ENCODE results near the gene MYL10.

The MYL10 gene

DNA sequence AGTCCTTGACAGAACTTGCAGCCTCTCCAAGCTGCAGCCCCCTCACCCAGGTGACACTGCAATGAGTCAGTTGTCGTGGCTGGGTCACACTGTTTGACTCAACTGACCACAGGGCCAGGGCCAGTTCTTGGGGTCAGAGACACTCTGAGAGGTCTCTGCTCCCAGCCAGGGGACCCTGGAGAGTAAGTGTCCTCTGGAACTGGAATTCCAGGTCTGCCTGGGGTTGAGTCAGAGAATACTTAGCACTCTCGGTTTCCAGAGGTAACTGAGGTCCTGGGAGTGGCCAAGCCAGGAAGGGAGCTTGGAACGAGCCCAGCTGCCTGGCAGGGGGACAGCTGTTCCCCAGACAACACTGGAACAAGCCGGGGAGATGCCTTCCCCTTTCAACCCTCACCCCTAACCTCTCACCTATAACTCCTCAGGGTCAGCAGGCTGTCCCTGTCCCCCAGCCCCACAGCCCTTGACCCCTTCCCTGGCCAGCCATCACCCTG, 2.2 kb upstream of the MYL10 start:
- DNase-seq, result peak; percentile 42
- Histone ChIP-seq H3K4ac (ENCODE audit: low read depth, low read length) (peak overlapping the region; percentile 46), H3K79me1 (ENCODE audit: low read length) (no peaks in the 10 kb centered on the region), H3K4me2 (ENCODE audit: low read length) (no peak overlapping the region), H3K4me1 (ENCODE audit: control insufficient read depth, low read depth, low read length) (no peaks in the 10 kb centered on the region), H3K36me3 (ENCODE audit: control insufficient read depth, insufficient read depth, low read length) (no peaks in the 10 kb centered on the region), H2BK120ac (ENCODE audit: low read depth, low read length) (no peak overlapping the region), H4K5ac (ENCODE audit: low read length) (no peak overlapping the region), H4K8ac (ENCODE audit: low read depth, low read length) (no peak overlapping the region), H2AK5ac (ENCODE audit: low read length) (no peak overlapping the region), H3K27ac (ENCODE audit: low read depth, low read length) (no peak overlapping the region), H3K27me3 (ENCODE audit: insufficient read depth, low read length, poor library complexity) (no peaks in the 10 kb centered on the region), H3K18ac (ENCODE audit: low read length) (no peak overlapping the region), H2BK5ac (ENCODE audit: low read length) (no peak overlapping the region), H3K4me3 (ENCODE audit: low read length) (no peak overlapping the region), H3K56ac (ENCODE audit: low read length) (no peak overlapping the region), H2BK15ac (replicated peaks; ENCODE audit: low read depth) (no peak overlapping the region), H3K23ac (ENCODE audit: low read length) (no peak overlapping the region), H3K79me2 (ENCODE audit: control insufficient read depth, insufficient read depth, low read length) (no peaks in the 10 kb centered on the region), H3K9ac (ENCODE audit: low read length) (no peak overlapping the region)
- WGBS (ENCODE audit: extremely low coverage, insufficient coverage, low lambda C conversion rate), result no CpG with 5 or more reads among the region's 4 CpGs

DNA sequence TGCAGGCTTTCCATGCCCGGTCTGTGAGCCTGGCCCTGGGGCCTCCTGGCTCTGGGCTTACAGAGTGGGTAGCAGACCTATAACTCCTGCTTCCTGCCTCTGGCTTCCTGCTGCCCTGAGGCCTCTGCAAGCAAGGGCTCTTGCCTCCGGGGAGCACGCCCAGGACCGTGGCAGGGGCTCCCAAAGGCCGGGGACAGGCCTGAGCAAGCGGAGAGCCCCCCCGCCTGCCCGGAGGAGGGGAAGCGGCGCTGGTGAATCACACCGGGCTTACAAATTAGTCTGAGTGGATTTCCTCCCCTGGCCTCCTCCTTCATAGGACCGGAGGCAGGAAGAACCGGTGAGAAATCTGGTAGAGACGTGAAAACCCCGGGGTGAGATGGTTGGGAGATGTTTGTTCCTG, 1.5 kb upstream of the MYL10 start:
- no peak overlapping the region for H2BK15ac ChIP-seq (replicated peaks; ENCODE audit: low read depth)
- no peak overlapping the region for H4K8ac ChIP-seq (ENCODE audit: low read depth, low read length)
- peak overlapping the region; percentile 94 for H3K23ac ChIP-seq (ENCODE audit: low read length)
- H3K4ac ChIP-seq (ENCODE audit: low read depth, low read length), result peak overlapping the region; percentile 26
- WGBS (ENCODE audit: extremely low coverage, insufficient coverage, low lambda C conversion rate), result no CpG with 5 or more reads among the region's 15 CpGs
- H3K27ac ChIP-seq (ENCODE audit: low read depth, low read length), result peak overlapping the region; percentile 16
- H3K27me3 ChIP-seq (ENCODE audit: insufficient read depth, low read length, poor library complexity), result no peaks in the 10 kb centered on the region
- no peak overlapping the region for H3K9ac ChIP-seq (ENCODE audit: low read length)
- peak overlapping the region; percentile 34 for H3K56ac ChIP-seq (ENCODE audit: low read length)
- DNase-seq, result peak; percentile 37
- H3K4me3 ChIP-seq (ENCODE audit: low read length), result no peak overlapping the region
- no peaks in the 10 kb centered on the region for H3K79me2 ChIP-seq (ENCODE audit: control insufficient read depth, insufficient read depth, low read length)
- no peak overlapping the region for H3K18ac ChIP-seq (ENCODE audit: low read length)
- no peaks in the 10 kb centered on the region for H3K36me3 ChIP-seq (ENCODE audit: control insufficient read depth, insufficient read depth, low read length)
- no peak overlapping the region for H2AK5ac ChIP-seq (ENCODE audit: low read length)
- H3K4me2 ChIP-seq (ENCODE audit: low read length), result no peak overlapping the region
- H3K4me1 ChIP-seq (ENCODE audit: control insufficient read depth, low read depth, low read length), result no peaks in the 10 kb centered on the region
- H2BK5ac ChIP-seq (ENCODE audit: low read length), result no peak overlapping the region
- no peaks in the 10 kb centered on the region for H3K79me1 ChIP-seq (ENCODE audit: low read length)
- H2BK120ac ChIP-seq (ENCODE audit: low read depth, low read length), result no peak overlapping the region
- H4K5ac ChIP-seq (ENCODE audit: low read length), result no peak overlapping the region

DNA sequence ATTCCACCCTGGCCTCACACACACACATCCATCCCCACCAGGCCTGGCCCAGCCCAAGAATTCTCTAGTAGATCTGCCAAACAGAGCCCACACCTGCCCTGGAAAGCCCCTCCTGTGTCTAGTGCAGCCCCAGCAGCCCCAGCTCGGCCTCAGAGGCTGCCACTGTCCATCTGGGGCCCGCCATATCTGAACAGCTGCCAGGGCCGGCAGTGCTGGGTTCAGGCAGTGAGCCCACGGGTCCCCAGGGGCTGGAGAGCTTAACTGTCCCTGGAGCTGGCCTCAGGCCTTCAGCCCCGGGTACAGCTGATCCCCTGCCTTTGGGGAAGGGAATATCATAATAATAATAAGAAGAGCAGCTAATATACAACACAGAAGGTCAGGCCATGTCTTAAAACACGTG, 574 bp downstream of the MYL10 start:
- Histone ChIP-seq H2BK15ac (replicated peaks; ENCODE audit: low read depth) (no peak overlapping the region), H3K79me2 (ENCODE audit: control insufficient read depth, insufficient read depth, low read length) (no peaks in the 10 kb centered on the region), H3K79me1 (ENCODE audit: low read length) (no peaks in the 10 kb centered on the region), H2BK120ac (ENCODE audit: low read depth, low read length) (no peak overlapping the region), H3K56ac (ENCODE audit: low read length) (no peak overlapping the region), H3K4me2 (ENCODE audit: low read length) (no peak overlapping the region), H3K18ac (ENCODE audit: low read length) (no peak overlapping the region), H4K8ac (ENCODE audit: low read depth, low read length) (no peak overlapping the region), H3K36me3 (ENCODE audit: control insufficient read depth, insufficient read depth, low read length) (no peaks in the 10 kb centered on the region), H3K4ac (ENCODE audit: low read depth, low read length) (no peak overlapping the region), H3K27me3 (ENCODE audit: insufficient read depth, low read length, poor library complexity) (no peaks in the 10 kb centered on the region), H3K9ac (ENCODE audit: low read length) (no peak overlapping the region), H2AK5ac (ENCODE audit: low read length) (no peak overlapping the region), H3K4me3 (ENCODE audit: low read length) (no peak overlapping the region), H2BK5ac (ENCODE audit: low read length) (no peak overlapping the region), H3K4me1 (ENCODE audit: control insufficient read depth, low read depth, low read length) (peaks cover 2% of the 10 kb centered on the region), H4K5ac (ENCODE audit: low read length) (no peak overlapping the region), H3K27ac (ENCODE audit: low read depth, low read length) (no peak overlapping the region), H3K23ac (ENCODE audit: low read length) (no peak overlapping the region)
- DNase-seq, result no peak
- no CpG with 5 or more reads among the region's 6 CpGs for WGBS (ENCODE audit: extremely low coverage, insufficient coverage, low lambda C conversion rate)

DNA sequence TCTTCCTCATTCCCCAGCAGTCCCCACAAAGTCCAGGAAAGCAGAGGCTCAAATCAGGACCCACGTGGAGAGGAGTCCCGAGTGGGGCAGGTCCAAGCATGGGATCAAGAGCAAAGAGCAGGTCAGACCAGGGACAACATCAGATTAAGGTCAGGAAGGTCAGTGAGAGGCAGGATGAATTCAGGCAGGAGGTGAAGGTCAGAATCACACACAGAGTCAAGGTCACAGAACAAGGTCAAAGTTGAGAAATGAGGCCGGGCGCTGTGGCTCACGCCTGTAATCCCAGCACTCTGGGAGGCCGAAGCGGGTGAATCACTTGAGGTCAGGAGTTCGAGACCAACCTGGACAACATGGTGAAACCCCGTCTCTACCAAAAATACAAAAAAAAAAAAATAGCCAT, 2.3 kb downstream of the MYL10 start:
- Histone ChIP-seq H2BK15ac (replicated peaks; ENCODE audit: low read depth) (no peak overlapping the region), H3K27me3 (ENCODE audit: insufficient read depth, low read length, poor library complexity) (no peaks in the 10 kb centered on the region), H3K4me3 (ENCODE audit: low read length) (no peak overlapping the region), H3K36me3 (ENCODE audit: control insufficient read depth, insufficient read depth, low read length) (no peaks in the 10 kb centered on the region), H3K4ac (ENCODE audit: low read depth, low read length) (no peak overlapping the region), H2BK120ac (ENCODE audit: low read depth, low read length) (no peak overlapping the region), H3K23ac (ENCODE audit: low read length) (no peak overlapping the region), H2AK5ac (ENCODE audit: low read length) (no peak overlapping the region), H3K9ac (ENCODE audit: low read length) (no peak overlapping the region), H3K4me2 (ENCODE audit: low read length) (no peak overlapping the region), H3K4me1 (ENCODE audit: control insufficient read depth, low read depth, low read length) (peaks cover 2% of the 10 kb centered on the region), H3K79me2 (ENCODE audit: control insufficient read depth, insufficient read depth, low read length) (no peaks in the 10 kb centered on the region), H2BK5ac (ENCODE audit: low read length) (no peak overlapping the region), H3K27ac (ENCODE audit: low read depth, low read length) (no peak overlapping the region), H3K56ac (ENCODE audit: low read length) (peak overlapping the region; percentile 53), H4K8ac (ENCODE audit: low read depth, low read length) (no peak overlapping the region), H3K18ac (ENCODE audit: low read length) (peak overlapping the region; percentile 43), H4K5ac (ENCODE audit: low read length) (no peak overlapping the region), H3K79me1 (ENCODE audit: low read length) (no peaks in the 10 kb centered on the region)
- WGBS (ENCODE audit: extremely low coverage, insufficient coverage, low lambda C conversion rate), result no CpG with 5 or more reads among the region's 9 CpGs
- no peak for DNase-seq

DNA sequence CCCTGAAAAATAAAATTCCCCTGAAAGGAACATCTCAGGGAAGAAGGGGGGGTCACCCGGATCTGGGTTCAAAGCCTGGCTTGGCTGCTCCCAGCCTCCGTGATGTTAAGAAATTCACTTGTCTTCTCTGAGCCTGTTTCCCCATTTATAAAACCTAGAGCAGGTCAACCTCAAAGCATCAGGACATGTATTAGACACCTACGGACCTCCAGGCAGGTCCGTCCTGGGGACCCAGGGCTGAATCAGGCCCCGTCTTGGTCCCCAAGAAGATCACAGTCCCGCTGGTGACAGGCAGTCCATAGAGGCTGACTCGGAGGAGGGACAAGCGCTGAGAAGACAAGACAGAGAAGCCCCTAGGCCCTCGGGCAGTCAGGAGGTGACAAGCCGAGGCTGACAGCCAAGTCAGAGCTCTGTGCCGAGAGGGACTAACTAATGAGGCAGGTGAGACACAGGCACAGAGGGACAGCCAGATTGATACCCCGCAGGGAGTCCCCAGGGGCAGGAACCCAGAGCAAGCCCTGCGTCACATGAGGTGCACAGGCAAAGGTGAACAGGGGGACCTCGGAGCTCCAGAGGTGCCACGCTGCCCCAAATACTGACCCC, 2.9 kb downstream of the MYL10 start:
- Histone ChIP-seq H2BK120ac (ENCODE audit: low read depth, low read length) (no peak overlapping the region), H3K36me3 (ENCODE audit: control insufficient read depth, insufficient read depth, low read length) (no peaks in the 10 kb centered on the region), H3K9ac (ENCODE audit: low read length) (no peak overlapping the region), H3K79me1 (ENCODE audit: low read length) (no peaks in the 10 kb centered on the region), H2BK15ac (replicated peaks; ENCODE audit: low read depth) (no peak overlapping the region), H3K4me2 (ENCODE audit: low read length) (no peak overlapping the region), H4K8ac (ENCODE audit: low read depth, low read length) (no peak overlapping the region), H3K79me2 (ENCODE audit: control insufficient read depth, insufficient read depth, low read length) (no peaks in the 10 kb centered on the region), H2BK5ac (ENCODE audit: low read length) (no peak overlapping the region), H4K5ac (ENCODE audit: low read length) (no peak overlapping the region), H3K27me3 (ENCODE audit: insufficient read depth, low read length, poor library complexity) (no peaks in the 10 kb centered on the region), H3K56ac (ENCODE audit: low read length) (peak overlapping the region; percentile 53), H2AK5ac (ENCODE audit: low read length) (no peak overlapping the region), H3K4me3 (ENCODE audit: low read length) (no peak overlapping the region), H3K4ac (ENCODE audit: low read depth, low read length) (peak overlapping the region; percentile 64), H3K18ac (ENCODE audit: low read length) (peak overlapping the region; percentile 43), H3K4me1 (ENCODE audit: control insufficient read depth, low read depth, low read length) (peaks cover 2% of the 10 kb centered on the region), H3K23ac (ENCODE audit: low read length) (no peak overlapping the region), H3K27ac (ENCODE audit: low read depth, low read length) (no peak overlapping the region)
- DNase-seq, result peak; percentile 62
- no CpG with 5 or more reads among the region's 15 CpGs for WGBS (ENCODE audit: extremely low coverage, insufficient coverage, low lambda C conversion rate)
